HG03135 (cell line): Measurements from ENCODE around the gene ERCC1.

ENCODE experiments used
- ATAC-seq: cut with Tn5 transposase; IDR thresholded peaks from one replicate; pipeline ENCODE4 v1.9.1; 2021; ENCODE audit warnings: mild to moderate bottlenecking, moderate library complexity; ENCODE audit not compliant: unreplicated experiment

ERCC1 gene

DNA sequence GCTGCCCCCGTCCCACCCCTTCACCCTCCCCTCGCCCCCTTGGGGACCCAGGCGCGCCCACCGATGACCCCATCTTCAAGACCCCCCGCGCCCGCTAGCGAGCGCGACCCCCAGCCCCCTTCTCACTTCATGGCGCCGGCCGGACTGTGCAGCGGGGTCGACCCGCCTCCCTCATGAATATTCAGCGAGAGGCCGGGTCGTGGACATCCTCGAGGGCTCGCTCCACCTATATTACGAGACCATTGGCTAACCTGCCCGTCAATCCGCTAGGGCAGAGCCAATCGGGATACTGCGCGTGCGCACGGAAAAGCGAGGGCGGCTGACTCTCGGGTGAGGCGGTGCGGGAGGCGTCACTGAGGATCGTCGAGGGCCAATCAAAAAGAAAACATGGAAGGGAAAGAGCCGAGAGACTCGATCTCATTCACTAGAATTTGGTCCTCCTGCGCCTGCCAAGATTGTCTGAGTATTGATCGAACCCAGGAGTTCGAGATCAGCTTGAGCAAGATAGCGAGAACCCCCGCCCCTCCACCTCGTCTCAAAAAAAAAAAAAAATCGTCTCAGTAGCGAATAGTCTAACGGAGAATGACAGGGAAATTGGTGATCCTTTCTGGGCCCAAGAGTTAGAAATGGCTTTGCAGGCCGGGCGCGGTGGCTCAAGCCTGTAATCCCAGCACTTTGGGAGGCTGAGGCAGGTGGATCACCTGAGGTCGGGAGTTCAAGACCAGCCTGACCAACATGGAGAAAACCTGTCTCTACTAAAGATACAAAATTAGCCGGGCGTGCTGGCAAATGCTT lies 53.1 kb downstream of the ERCC1 start, which contains the start of gene ERCC2:
ERCC2 (minus strand) TSS at position 164 of the 795 bp plus-strand sequence; CDS start at position 131, 33 bp downstream.
- peak; percentile 90 for ATAC-seq

DNA sequence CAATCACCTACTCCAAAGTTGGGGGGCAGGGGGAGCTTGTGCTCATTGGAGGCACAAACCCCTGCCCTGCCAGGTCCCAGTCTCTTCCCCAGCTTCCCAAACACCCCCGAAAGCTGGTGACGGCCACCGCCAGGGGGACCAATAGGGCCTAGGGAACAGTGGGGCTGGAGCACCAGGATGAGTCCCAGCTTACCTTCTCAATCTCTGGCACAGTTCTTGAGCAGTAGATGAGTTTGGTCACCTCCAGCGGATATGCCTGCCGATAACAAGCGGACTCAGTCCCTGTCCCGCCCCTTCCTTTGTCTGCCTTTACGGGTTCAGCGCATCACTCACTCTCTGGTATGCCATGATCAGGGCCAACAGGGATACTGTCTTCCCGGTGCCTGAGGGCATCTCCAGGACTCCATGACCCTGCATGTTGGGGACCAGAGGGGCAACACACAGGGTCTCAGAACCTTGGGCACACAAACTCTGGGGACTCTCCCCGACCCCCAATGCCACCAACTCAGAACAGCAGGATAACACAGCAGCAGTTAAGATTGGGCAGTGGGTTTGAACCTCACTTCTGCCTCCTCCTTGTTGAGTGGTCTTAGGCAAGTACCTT lies 54.9 kb downstream of the ERCC1 start:
- ATAC-seq, result no peak

GRCh38 chr19:45368127-45368526 lies 55.6 kb downstream of the ERCC1 start:
- ATAC-seq, result no peak

GRCh38 chr19:45364696-45365095 lies 59.0 kb downstream of the ERCC1 start:
- ATAC-seq, result no peak

GRCh38 chr19:45363861-45364459 lies 59.8 kb downstream of the ERCC1 start:
- ATAC-seq, result no peak

DNA sequence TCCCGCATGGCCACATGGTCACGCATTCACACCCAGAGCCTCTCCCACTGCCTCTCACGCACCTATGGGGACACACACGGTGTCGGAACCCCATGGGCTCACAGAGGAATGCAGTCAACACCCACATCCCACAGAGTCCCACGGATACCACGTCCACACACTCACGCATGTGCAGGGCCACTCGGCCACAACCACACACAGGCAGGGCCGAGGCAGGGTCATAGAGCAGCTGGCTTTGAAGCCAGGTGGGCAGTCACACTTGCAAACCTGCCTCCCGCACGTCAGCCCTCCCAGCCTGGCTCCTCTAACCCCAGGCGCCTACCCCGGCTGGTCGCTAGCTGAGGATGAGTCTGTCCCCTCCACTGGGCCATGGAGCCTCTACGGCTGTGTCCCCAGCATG lies 61.4 kb downstream of the ERCC1 start:
- no peak for ATAC-seq

DNA sequence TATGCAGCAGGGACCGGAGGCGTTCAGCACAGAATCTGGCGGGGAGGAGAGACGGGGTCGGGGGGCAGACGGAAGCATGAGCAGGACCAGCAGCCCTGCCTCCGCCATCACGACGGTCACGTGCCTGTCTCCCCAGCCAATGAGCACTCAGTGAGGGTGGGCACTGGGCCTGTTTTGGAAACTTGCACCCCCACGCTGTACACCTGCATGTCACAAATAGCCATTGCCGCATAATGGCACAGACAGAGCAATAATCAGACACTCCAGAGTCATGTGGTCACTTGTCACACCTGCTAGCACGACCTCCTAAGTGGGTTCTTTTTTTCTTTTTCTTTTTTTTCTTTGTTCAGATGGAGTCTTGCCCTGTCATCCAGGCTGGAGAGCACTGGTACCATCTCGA lies 62.1 kb downstream of the ERCC1 start:
- no peak for ATAC-seq

DNA sequence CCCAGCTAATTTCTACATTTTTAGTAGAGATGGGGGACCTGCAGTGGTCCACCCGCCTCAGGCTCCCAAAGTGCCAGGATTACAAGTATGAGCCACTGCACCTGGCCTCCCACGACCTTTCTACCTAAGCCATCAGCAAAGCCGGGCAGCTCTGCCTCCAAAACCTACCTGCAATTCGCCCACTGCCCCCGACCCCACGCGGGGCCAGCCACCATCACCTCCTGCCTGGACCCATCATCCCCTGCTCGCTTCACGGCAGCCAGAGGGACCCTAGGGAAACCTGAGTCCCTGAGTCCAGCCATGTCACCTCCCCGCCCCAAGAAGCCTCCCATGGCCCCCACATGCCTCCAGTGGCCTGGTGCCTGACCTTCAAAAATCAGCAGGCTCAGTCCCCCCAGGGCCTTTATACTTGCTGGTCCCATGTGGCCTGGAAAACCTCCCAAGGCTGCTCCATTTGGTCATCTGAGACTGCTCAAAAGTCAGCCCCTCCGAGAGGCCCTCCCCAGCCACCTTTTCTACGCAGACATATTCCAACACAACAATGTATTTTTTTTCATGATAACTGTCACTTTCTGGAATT lies 65.4 kb downstream of the ERCC1 start:
- ATAC-seq, result no peak

DNA sequence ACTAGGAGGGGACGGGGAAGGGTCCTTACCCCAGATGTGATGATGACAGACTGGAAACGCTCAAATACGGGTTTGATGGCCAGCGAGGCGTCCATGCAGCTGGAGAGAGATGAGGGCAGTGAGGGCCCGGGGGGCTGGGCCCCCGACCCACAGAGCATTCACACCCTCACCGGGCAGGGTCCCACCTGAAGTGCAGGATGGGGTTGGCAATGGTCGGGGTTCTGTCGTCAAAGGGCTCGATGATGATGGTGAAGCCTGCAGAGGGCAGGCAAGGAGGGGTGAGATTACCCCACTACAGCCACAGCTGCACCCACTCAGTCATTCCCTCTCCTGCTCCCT lies 66.3 kb downstream of the ERCC1 start:
- ATAC-seq, result no peak
